HepG2 (cell line): ENCODE measurements around the gene SNAI1. TPM values are rescaled to one million over a fixed set of nuclear protein-coding genes. Genes with fewer than 3 reads are reported as not detected.

Source experiments
- CTCF ChIP-seq: sonication (generic); formaldehyde crosslinking; IDR thresholded peaks from 2 replicates; pipeline ENCODE4 v1.5.0; 2020; ENCODE audit warnings: mild to moderate bottlenecking, missing genetic modification reagents, moderate library complexity
- FOXM1 ChIP-seq: sonication (generic); formaldehyde crosslinking; IDR thresholded peaks from 2 replicates; pipeline ENCODE4 v1.5.0; 2020; ENCODE audit warnings: missing genetic modification reagents
- KLF15 ChIP-seq: sonication (generic); formaldehyde crosslinking; IDR thresholded peaks from 2 replicates; pipeline ENCODE4 v1.8.1; 2023; ENCODE audit warnings: borderline replicate concordance, mild to moderate bottlenecking, inconsistent platforms, missing genetic modification reagents, mixed read lengths
- NR3C1 ChIP-seq: sonication (generic); formaldehyde crosslinking; IDR thresholded peaks from 2 replicates; pipeline ENCODE4 v1.4.0; 2020; ENCODE audit warnings: missing genetic modification reagents
- ZBTB39 ChIP-seq: sonication (generic); formaldehyde crosslinking; IDR thresholded peaks from 2 replicates; pipeline ENCODE4 v1.5.0; 2020; ENCODE audit warnings: missing genetic modification reagents
- ZNF460 ChIP-seq: sonication (generic); formaldehyde crosslinking; IDR thresholded peaks from 2 replicates; pipeline ENCODE4 v1.5.1; 2020; ENCODE audit warnings: missing genetic modification reagents, mild to moderate bottlenecking, borderline replicate concordance
- polyA plus RNA-seq, 8 experiments: library from polyadenylated mRNA; depleted of rRNA in 3 of 8; stranded (reverse) in 7 of 8; unstranded in 1 of 8; fragments of >200 nt; fragmentation: Illumina TruSeq in 4 of 8; extraction: Trizol in 4 of 8; gene quantifications; 2 replicates each; pipeline versions ENCODE4 v1.2.1 to v1.2.3, GENCODE V29; 2011 to 2016; ENCODE audit warnings: low read depth in 4 of 8, missing spikeins in 1 of 8, mixed read lengths in 1 of 8; ENCODE audit not compliant: insufficient read depth in 1 of 8
- total RNA-seq, 5 experiments: library from RNA; depleted of rRNA; stranded (reverse); fragments of >200 nt; fragmentation: Illumina TruSeq; extraction: Trizol; gene quantifications; 2 replicates each; pipeline ENCODE4 v1.2.3, GENCODE V29; 2016; ENCODE audit warnings: low read depth in 1 of 5
- TF ChIP-seq, protein P1 (sequence below): sonication (generic); formaldehyde crosslinking; IDR thresholded peaks from 2 replicates; pipeline ENCODE4 v1.9.0; 2022; ENCODE audit warnings: missing genetic modification reagents, mild to moderate bottlenecking, borderline replicate concordance
- TF ChIP-seq, protein P2 (sequence below): sonication (generic); formaldehyde crosslinking; IDR thresholded peaks from 2 replicates; pipeline ENCODE4 v1.4.0; 2020; ENCODE audit warnings: missing genetic modification reagents, borderline replicate concordance

Gene SNAI1
- total and polyA plus RNA-seq, 2 of the 13 experiments (the other 11 are each of a cell fraction or from before 2014, with no cell fraction given) = 1.3 to 1.4 TPM

GRCh38 chr20:49970498-49970897 is 12.3 kb upstream of the SNAI1 start (continued):
- TF ChIP-seq, protein P1, sequence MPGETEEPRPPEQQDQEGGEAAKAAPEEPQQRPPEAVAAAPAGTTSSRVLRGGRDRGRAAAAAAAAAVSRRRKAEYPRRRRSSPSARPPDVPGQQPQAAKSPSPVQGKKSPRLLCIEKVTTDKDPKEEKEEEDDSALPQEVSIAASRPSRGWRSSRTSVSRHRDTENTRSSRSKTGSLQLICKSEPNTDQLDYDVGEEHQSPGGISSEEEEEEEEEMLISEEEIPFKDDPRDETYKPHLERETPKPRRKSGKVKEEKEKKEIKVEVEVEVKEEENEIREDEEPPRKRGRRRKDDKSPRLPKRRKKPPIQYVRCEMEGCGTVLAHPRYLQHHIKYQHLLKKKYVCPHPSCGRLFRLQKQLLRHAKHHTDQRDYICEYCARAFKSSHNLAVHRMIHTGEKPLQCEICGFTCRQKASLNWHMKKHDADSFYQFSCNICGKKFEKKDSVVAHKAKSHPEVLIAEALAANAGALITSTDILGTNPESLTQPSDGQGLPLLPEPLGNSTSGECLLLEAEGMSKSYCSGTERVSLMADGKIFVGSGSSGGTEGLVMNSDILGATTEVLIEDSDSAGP = no peak
- no peak for TF ChIP-seq FOXM1 (CRISPR knock-in tag)
- TF ChIP-seq, protein P2, sequence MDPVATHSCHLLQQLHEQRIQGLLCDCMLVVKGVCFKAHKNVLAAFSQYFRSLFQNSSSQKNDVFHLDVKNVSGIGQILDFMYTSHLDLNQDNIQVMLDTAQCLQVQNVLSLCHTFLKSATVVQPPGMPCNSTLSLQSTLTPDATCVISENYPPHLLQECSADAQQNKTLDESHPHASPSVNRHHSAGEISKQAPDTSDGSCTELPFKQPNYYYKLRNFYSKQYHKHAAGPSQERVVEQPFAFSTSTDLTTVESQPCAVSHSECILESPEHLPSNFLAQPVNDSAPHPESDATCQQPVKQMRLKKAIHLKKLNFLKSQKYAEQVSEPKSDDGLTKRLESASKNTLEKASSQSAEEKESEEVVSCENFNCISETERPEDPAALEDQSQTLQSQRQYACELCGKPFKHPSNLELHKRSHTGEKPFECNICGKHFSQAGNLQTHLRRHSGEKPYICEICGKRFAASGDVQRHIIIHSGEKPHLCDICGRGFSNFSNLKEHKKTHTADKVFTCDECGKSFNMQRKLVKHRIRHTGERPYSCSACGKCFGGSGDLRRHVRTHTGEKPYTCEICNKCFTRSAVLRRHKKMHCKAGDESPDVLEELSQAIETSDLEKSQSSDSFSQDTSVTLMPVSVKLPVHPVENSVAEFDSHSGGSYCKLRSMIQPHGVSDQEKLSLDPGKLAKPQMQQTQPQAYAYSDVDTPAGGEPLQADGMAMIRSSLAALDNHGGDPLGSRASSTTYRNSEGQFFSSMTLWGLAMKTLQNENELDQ (CRISPR knock-in tag) = no peak
- no peak for TF ChIP-seq CTCF (CRISPR knock-in tag)
- no peak for TF ChIP-seq ZNF460 (CRISPR knock-in tag)
- TF ChIP-seq KLF15 (CRISPR knock-in tag) = no peak
- TF ChIP-seq NR3C1 (CRISPR knock-in tag) = no peak
- TF ChIP-seq ZBTB39 = no peak
